GM19240 (cell line): ENCODE measurements around the gene TADA1.

Source experiments
- DNase-seq: peaks from one replicate; pipeline ENCODE4 v3.0.0; 2011; ENCODE audit warnings: low spot score; ENCODE audit not compliant: insufficient read length

TADA1 gene, protein sequence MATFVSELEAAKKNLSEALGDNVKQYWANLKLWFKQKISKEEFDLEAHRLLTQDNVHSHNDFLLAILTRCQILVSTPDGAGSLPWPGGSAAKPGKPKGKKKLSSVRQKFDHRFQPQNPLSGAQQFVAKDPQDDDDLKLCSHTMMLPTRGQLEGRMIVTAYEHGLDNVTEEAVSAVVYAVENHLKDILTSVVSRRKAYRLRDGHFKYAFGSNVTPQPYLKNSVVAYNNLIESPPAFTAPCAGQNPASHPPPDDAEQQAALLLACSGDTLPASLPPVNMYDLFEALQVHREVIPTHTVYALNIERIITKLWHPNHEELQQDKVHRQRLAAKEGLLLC

DNA sequence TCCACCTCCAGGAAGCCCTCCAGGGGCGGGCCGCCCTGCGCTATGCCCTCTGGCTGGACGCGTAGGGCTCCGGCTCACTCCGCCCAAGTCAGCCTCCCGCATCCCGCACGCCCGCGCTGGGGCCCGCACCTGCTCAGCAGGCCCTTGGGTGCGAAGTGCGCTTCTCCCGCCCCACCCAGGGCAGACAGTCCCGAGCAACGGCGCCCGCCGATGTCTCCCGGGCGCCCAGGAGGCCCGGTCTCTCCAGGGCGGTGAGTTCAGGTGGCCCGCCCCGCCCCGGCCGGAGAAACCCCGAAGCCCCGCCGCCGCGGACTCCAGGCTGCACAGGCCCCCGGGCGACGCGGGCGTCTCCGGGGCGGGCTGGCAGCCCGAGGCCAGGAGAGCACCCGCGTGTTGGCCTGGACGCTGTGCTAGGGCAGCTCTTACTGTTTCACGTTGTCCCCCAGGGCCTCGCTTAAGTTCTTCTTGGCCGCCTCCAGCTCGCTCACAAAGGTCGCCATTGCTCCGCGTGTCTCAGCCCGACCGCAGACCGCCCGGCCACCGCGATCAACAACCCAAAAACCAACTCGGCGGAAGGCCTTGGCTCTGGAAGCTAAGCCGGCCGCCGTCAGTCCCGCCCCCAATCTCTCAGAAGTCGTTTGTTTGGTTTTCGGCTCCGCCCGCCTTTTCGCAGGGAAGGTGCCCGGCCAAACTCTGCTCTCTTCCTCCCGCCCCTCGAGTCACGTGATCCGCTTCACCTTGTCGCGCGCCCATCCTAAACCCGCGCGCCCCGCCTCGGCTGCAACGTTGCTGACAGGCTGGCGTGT lies at the start of gene TADA1:
TSS of gene TADA1 (minus strand) at position 531 of the 806 bp plus-strand sequence. CDS start at position 500, 31 bp downstream.
- peak; percentile 79 for DNase-seq

DNA sequence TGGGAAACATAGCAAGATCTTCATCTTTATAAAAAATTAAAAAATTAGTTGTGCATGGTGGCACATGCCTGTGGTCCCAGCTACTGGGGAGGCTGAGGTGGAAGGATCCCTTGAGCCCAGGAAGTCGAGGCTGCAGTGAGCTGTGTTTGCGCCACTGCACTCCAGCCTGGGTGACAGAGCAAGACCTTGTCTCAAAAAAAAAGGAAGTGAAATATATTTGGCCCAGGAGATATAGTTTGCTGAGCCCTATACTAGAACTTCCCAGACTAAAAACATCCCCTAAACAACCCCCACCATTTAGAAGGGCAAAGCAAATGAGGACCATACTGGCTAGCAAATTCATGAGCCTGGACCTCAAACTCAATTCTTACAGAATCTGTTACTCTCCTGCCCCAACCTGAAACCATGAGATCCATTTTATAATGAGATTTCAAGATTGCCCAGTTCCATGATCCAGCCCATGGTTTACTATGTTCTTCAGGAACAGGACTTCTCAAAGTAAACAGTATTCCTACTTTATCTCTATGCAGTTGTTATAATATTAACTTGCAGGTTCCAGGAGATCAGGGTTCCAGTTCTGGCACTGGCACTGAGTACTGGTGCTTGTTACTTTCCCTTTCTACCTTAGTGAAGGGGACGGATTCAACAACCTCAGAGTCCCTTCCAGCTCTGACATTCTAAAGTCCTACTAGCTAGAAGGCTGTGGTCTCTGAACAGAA lies 48.9 kb upstream of the TADA1 start:
- DNase-seq, result no peak

DNA sequence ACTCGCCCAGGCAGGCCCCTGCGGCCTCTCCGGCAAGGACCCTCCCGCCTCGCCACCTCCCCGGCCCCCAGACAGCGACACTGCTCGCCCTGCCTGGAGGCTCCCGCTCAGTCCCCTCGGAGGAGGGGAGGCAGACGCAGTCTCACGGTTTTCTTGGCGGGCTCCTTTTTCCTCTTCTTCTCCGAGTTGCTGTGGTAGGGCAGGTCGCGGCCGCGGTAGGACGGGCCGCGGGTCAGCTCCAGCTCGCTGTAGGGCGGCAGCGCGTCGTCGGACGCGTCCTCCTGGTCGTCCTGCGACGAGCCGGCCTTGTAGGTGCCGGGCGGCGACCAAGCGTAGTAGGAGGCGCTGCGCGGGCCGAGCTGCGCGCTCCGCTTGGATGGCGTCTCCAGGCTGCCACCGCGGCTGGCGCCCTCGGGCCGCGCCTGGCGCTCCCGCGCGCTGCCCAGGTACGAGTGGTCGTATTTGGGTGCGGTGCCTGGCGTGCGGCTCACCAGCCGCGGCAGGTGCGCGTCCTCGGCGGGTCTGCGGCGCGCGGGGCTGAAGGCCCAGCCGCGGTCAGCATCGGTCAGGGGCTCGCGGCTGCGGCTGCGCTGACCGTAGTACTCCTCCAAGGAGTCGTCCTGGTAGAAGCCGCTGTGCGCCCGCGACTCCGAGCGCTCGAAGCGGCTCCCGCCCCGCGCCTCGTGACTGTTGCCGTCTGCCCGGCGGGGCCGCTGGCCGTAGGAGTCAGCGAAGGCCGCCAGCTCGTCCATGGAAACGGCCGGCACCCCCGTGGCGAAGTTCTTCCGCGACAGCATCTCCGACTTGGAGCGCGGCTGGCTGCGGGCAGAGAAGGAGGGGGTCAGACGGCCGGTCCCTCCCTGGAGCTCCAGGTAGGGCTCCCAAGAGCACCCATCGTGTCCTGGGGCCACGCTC lies 44.8 kb upstream of the TADA1 start:
- DNase-seq, result no peak

DNA sequence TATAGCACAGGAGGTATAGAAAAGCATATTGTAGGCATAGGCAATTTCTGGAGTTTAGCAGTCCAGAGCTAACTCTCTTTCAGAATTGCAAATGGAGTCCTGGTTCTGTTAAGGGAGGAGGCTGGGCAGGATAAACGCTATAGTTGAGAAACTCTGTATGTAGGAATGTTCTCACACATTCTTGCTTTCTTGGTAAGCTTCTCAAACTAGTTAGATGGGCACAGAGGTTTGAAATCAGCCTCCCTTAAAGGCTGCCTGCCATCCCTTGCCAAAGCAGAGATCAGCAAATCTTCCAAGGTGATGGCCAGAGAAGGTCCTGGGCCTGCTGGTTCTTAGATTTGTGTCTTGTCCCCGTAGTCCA lies 42.9 kb upstream of the TADA1 start:
- no peak for DNase-seq

DNA sequence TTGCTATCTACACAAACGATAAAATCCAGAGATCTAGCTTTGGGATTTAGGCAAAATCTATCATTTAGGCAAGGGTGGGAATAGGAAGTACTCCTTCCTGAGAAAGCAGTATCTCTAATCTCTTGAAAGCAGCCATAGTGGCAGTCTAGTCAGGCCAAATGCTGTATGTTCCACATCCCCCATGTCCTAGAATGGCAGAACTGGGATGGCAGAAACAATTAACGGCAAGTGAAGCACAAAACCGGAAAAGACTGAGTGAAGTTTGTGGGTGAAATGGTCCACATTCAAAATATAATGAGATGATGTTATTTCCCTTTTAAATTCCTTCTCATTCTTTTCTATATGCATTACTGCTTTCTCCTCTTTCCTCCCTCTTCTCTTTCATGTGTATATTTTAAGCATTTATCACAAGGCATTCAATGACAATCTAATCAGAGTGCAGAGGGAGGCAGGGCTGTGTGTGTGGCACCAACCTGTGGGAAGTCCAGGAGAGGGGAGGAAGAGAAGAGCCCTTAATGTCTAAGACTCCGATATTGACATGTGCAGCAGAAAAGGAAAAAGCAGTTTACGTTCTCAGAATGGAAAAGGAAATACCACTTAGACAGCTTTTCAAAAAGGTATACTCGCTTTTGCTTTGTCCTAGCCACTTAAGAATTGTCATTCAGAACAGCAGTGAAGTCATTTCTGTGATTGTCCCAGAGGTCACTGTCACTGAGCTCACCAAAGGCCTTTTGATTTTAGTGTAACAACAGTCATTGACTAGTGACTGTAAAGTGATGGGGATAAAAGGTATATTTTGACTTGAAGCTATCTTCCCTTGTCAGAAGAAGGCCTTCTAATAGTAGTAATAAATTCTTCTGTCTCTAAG lies 42.3 kb upstream of the TADA1 start:
- DNase-seq, result no peak

DNA sequence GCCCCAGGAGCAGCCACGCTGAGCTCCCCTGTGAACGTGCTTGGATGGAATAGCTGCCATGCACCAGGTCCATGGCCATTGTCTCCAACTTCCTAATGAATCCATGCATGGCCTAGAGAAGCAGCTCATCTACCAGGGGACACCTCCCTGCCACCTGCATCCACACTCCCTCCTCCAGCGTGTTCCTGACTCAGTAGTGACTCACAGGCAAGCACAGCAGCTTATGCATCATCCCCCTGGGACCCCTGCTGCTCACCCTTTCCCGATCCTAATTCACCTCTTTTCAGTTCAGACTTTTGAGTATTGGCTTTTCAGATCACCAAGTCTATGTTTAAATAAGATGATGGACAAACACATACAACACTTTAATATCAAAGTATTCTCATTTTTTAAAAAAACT lies 39.9 kb upstream of the TADA1 start:
- DNase-seq, result no peak

DNA sequence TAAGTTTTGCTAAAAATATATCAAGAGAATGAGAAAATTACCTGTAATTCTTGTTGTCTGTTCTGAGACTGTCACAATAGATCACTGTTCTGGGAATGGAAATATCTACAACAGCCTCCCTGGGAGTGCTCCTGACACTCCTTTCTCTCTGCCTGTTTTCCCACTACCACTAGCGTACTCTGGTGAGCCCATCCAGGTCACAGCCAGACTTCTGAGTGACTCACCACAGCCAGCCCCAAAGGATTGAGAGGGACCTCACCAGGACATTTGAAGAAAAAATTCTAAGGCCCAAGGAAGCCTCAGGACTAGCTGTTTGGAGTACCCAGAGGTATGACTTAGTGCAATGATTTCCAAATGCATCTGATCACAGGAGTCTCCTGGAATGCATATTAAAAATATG lies 39.0 kb upstream of the TADA1 start:
- no peak for DNase-seq

DNA sequence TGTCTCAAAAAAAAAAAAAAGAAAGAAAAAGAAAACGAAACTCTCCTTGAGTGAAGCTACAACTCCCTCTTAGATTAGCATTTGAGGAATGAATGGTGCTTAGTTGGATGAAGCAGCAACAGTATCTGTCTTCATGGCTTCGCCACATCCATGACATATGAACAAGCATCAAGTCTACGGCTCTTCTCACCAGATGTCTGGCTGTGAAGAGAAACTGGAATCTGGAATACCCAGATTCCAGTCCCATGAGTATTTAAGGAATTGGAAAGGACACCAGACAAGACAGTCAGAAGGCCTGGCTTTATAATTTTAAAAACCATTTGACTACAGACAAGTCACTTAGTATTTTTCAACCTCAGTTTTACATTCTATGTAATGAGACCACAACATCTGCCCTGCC lies 38.0 kb upstream of the TADA1 start:
- no peak for DNase-seq

DNA sequence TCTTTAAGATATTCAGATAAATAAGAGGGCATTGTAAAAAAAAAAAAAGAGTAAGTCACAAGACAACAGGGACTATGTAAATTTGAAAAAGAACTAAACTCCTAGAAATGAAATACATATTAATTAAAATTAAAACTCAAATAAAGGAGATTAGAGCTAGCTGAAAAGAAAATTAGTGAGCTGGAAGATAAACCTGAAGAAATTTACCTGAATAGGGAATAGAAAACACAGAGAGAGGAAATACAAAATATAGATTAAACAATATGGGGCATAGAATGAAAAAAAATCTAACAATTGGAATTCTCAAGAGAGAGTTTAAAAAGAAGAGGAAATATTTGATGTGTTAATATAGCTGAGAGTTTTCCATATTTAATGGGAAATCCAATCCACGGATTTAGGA lies 35.6 kb upstream of the TADA1 start:
- no peak for DNase-seq

DNA sequence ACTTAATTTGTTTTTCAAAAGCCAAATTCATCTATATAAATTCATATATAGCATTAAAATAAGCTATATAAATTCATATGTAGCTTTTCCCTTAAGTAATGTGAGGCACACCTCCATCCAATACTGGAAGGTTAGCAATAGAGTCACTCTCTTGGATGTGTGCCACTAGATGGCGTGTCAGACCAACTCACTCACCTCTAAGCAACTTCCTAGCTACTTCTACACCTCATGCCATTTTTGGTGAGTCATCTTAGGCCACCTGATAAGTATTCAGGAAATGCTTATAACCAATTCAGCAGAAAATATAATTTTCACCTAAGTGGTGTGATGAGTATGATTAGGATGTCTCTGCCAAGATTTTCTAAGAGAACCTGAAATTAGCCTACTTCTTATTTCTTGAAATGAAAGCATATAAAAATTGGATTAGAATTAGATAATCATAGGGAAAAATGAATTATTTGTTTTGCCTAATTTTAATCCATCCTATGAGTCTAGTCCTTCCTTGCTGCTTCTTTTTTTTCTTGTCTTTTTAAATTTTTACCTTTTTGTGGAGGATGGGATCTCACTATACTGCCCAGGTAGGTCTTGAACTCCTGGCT lies 34.4 kb upstream of the TADA1 start:
- DNase-seq, result peak; percentile 64

DNA sequence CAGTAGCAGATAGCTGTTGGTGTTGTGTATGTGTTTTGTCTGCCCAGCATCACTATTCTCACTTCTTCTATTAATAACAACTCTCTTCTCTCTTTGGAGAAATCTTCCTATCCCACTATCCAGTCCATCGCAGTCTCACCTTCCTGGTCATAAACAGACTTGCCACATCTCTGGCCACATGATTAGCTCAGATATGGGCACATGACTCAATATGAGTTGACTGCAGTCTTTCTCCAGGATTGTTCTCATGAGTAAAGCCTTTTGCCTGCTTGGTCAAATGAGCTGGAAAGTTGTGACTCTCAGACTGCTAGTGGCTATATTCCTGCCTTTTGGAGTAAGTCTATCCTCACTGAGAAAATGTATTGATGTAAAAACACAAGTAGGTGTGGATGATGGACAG lies 32.9 kb upstream of the TADA1 start:
- no peak for DNase-seq

DNA sequence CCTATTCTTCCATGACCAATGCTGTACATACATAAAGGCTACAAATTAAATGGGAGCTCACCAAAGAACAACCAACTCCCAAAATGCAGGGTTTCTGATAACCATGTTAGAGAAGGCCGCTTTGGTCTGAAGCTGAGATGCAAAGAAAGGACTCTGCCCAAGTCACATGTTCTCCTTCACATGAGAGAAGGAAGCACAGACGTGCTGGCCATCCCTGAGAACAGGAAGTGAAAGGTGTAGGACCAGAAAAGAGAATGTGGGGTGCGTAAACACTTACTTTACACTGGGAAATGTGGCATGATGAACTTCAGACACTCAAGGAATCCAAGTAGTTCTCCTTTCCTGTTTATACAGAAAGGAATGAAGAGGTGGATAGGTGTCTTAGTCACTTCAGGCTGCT lies 31.7 kb upstream of the TADA1 start:
- DNase-seq, result no peak

DNA sequence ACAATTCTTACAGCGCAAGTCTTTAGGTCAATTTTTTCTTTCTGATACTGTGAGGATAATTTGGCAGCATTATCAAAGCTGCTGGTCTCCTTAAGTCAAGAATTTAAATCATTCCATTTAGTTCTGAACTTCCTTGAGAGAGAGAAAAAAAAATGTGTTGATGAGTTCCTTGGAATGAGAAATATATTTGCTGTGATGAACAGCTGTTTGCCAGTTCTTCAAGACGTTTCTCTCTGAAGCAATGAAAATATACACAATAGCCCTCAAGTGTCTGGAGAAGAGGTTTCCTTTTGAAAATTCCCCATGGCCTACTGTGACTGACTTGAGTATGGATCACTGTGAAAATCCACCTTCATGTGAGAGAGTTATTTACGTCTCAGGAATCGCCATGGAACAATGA lies 31.0 kb upstream of the TADA1 start:
- DNase-seq, result no peak

DNA sequence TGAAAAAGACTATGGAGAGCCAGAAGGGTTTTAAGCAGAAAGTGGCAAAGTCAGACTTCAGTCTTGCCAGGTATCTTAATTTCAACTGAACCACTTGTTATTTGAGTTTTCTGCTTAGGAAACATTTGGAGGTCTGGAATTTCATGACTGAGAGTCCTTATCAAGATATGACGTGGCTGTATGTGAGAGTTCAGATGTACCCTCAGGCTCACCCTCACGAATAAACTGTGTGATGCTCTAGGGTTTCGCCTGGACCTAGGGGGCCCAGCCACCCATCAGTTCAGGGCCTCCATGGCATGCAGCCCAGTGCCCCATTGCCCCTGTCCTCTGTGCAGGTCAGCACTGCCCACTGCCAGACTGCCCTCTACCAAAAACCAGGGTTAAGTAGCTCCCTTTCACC lies 30.6 kb upstream of the TADA1 start:
- no peak for DNase-seq

DNA sequence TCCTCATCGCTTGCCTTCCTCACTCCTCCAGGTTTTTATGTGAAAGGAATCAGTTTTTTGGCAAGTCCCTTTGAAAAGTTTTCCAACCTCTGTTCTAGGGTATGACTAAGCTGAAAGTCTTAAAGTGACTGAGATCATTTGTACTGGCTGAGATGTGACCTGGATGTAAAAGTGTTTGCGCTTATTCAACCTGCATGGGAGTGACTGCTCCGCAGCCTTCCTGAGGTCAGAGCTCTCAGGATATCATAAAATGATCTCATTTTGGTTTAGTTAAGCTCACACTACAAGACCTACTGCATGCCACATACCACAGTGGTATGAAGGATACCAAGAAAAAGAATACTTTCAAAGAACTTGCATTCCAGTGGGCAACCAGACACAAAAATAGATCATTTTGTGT lies 29.8 kb upstream of the TADA1 start:
- no peak for DNase-seq

DNA sequence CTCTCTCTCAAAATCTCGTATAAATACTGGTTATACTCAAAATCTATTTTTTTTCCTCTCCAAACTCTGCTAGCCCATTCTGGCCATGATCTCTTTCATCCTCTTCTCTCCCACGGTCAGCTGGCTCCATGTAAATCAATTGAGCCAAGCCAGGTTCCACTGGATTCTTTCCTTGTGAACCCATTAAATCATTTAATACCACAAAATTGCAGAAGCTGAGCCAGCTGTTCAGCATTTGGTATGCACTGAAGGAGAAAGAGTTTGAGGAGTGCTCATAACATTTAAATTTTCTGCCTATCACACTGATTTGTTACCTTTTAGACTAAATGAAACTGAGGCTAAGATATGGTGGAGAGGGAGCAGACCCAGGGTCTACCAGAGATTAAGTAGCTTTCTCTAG lies 29.1 kb upstream of the TADA1 start:
- no peak for DNase-seq

DNA sequence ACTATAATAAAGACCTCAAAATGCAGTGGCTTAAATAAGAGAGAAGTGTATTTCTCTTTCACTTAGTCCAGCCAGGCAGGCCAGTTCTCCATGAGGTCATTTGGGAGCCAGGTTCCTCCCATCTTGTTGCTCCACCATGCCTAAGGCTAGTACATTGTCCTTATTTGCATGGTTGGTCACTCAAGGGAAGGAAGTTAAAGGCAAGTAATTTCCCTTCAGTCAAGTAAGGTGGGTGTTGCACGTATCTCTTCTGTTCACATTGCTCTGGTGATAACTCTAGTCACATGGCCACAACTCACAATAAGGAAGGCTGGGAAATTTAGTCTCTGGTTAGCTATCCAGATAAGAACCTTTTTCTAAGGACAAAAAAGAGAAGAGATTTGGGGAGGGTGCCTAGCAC lies 27.2 kb upstream of the TADA1 start:
- DNase-seq, result no peak

DNA sequence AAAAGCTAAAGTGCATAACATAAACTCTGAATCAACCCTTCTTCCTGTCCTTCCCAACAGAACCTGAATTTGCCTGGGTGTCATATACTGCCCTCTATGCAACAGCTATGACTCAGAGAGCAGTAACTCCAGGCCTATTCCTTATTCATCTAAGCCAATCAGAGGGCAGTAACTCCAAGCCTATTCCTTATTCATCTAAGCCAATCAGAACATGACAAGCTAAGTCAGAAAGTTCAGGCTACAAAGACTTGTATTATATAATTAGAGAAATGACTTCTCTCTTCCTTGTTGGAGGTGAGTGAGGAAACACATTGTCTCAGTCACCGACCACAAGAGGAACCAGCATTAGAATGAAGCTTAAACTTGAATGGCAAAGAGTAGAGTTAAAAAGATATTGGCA lies 26.2 kb upstream of the TADA1 start:
- DNase-seq, result no peak

DNA sequence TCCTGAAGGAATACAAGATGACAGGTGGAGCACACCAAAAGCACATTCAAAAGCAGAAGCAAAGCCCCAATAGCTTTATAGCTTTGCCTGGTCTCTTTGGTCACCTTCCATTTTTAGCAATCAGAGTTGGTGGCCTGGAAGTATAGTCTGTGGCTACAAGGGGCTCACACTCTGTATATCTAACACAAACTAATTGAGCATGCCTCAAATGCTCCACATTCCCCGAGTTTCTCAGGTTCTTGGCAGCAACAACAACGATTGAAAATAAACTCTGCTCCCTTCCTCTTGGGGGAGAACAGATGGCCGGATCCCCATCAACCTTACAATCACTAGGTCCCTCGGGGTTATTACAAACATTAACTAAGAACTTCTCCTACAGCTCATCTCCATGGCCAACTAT lies 24.9 kb upstream of the TADA1 start:
- no peak for DNase-seq

DNA sequence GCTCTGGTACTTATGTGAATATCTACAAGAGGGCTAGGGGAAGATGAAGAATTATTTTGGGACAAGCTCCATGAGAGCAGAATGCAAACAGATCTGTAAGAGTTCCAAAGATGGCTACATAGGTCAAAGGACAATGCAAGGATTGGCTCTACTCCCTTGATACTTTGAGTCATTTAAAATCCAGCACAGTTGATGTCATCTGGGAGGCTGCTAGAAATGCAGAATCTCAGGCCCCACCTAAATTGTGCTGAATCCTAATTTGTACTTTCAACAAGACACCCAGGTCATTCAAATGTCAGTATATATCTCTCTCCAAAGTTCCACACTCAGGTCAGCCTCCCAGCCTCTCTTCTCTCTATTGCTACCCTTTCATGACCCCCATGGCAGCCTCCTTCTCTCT lies 23.7 kb upstream of the TADA1 start:
- DNase-seq, result no peak
